Endodermal cell (in vitro differentiated cells): ENCODE data around the gene LYZ. TPM values are rescaled to one million over a fixed set of nuclear protein-coding genes. Genes with fewer than 3 reads are reported as not detected.

Source experiments
- DNase-seq: peaks from one replicate; pipeline ENCODE4 v3.0.0-alpha.2; 2017
- H3K27ac ChIP-seq: 2 replicates; pipeline ENCODE4 v1.5.1; 2013; ENCODE audit warnings: mild to moderate bottlenecking, low read depth, low read length, moderate library complexity
- H3K27me3 ChIP-seq: 2 replicates; pipeline ENCODE4 v1.6.1; 2013; ENCODE audit warnings: mild to moderate bottlenecking, low read length, moderate library complexity; ENCODE audit not compliant: insufficient read depth, control insufficient read depth, poor library complexity, severe bottlenecking
- H3K36me3 ChIP-seq: 2 replicates; pipeline ENCODE4 v1.7.0; 2013; ENCODE audit warnings: mild to moderate bottlenecking, low read length, moderate library complexity; ENCODE audit not compliant: control insufficient read depth, insufficient read depth
- H3K4me1 ChIP-seq: one replicate; pipeline ENCODE4 v1.7.0; 2013; ENCODE audit warnings: low read length; ENCODE audit not compliant: control insufficient read depth, insufficient read depth
- H3K4me3 ChIP-seq: 2 replicates; pipeline ENCODE4 v1.5.1; 2013; ENCODE audit warnings: mild to moderate bottlenecking, low read length, moderate library complexity
- H3K9ac ChIP-seq: 2 replicates; pipeline ENCODE4 v1.6.1; 2013; ENCODE audit warnings: mild to moderate bottlenecking, low read length, moderate library complexity; ENCODE audit not compliant: poor library complexity, severe bottlenecking; ENCODE audit errors: extremely low read depth
- H3K9me3 ChIP-seq: 2 replicates; pipeline ENCODE4 v1.6.1; 2013; ENCODE audit warnings: mild to moderate bottlenecking, low read length, moderate library complexity; ENCODE audit not compliant: control insufficient read depth
- H3K27ac Mint-ChIP-seq: 2 replicates; pipeline ENCODE4 v1.8.0; 2020; ENCODE audit warnings: mixed read lengths
- H3K27me3 Mint-ChIP-seq: 2 replicates; pipeline ENCODE4 v1.8.0; 2021; ENCODE audit warnings: mild to moderate bottlenecking, mixed read lengths; ENCODE audit not compliant: insufficient read depth
- H3K36me3 Mint-ChIP-seq: 2 replicates; pipeline ENCODE4 v1.8.0; 2020; ENCODE audit warnings: low read depth, mixed read lengths
- H3K4me1 Mint-ChIP-seq: 2 replicates; pipeline ENCODE4 v1.8.0; 2020; ENCODE audit warnings: mixed read lengths
- H3K4me3 Mint-ChIP-seq: 2 replicates; pipeline ENCODE4 v1.8.0; 2020; ENCODE audit warnings: mild to moderate bottlenecking, moderate library complexity, mixed read lengths
- H3K9me3 Mint-ChIP-seq: 2 replicates; pipeline ENCODE4 v1.8.0; 2020; ENCODE audit warnings: mild to moderate bottlenecking, mixed read lengths
- WGBS, 2 experiments: methylation state at CpG; one replicate each; pipeline versions ENCODE4 v1.1.5 to v1.1.7; 2013; ENCODE audit warnings: missing lambda C conversion rate in 2 of 2, mixed read lengths in 1 of 2; ENCODE audit not compliant: insufficient coverage in 1 of 2, insufficient read length in 1 of 2; 5-methylcytosine and 5-hydroxymethylcytosine counted together
- total RNA-seq, 2 donors: library from RNA; stranded (reverse); fragmentation: NEBNext Ultra II Directional in 1 of 2; extraction: Animal tissue kit (Norgen Biotek cat#: 25700) in 1 of 2; gene quantifications; 2 replicates in 1 of 2; 3 replicates in 1 of 2; pipeline ENCODE4 v1.2.1, GENCODE V29; 2021
- TF ChIP-seq, protein P1 (sequence below): fragments of 200-600 bp; sonication (generic); conservative IDR thresholded peaks from 2 replicates; pipeline ENCODE4 v1.5.0; 2021; ENCODE audit warnings: antibody characterized with exemption, mild to moderate bottlenecking

Gene LYZ
- total RNA-seq, 2 donors from 2014 or later = not detected

DNA sequence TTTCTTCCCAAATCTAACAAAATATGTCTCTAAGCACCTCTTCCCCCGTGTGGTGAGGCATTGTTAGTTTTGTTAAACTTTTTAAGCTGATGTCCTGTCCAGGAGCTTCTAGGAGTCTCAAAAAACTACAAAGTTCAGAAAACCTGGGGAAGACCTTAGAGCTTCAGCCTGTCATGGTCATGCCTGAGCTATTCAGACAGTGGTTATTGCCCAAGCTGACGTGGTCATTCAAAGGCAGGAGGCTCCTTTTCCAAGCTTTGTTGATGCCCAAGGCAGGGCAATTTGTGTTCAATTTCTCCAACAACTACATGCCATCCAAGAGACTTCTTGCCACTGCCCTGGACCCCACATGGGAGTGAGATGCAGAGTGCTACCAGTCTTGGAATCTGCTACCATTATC is 5.8 kb upstream of the LYZ start:
- H3K27me3 Mint-ChIP-seq = no peaks in the 10 kb centered on the region
- Histone ChIP-seq H3K27ac (no peak overlapping the region), H3K9ac (no peak overlapping the region), H3K27me3 (no peaks in the 10 kb centered on the region), H3K9me3 (no peaks in the 10 kb centered on the region), H3K4me1 (peaks cover 8% of the 10 kb centered on the region), H3K4me3 (no peak overlapping the region), H3K36me3 (no peaks in the 10 kb centered on the region)
- WGBS, 2 experiments = 93 to 100% methylated on average over 1 to 2 of the region's 2 CpGs
- H3K36me3 Mint-ChIP-seq = no peaks in the 10 kb centered on the region
- no peak for DNase-seq
- H3K27ac Mint-ChIP-seq = no peak overlapping the region
- peaks cover 42% of the 10 kb centered on the region for H3K4me1 Mint-ChIP-seq
- no peak overlapping the region for H3K4me3 Mint-ChIP-seq
- no peaks in the 10 kb centered on the region for H3K9me3 Mint-ChIP-seq
- TF ChIP-seq, protein P1, sequence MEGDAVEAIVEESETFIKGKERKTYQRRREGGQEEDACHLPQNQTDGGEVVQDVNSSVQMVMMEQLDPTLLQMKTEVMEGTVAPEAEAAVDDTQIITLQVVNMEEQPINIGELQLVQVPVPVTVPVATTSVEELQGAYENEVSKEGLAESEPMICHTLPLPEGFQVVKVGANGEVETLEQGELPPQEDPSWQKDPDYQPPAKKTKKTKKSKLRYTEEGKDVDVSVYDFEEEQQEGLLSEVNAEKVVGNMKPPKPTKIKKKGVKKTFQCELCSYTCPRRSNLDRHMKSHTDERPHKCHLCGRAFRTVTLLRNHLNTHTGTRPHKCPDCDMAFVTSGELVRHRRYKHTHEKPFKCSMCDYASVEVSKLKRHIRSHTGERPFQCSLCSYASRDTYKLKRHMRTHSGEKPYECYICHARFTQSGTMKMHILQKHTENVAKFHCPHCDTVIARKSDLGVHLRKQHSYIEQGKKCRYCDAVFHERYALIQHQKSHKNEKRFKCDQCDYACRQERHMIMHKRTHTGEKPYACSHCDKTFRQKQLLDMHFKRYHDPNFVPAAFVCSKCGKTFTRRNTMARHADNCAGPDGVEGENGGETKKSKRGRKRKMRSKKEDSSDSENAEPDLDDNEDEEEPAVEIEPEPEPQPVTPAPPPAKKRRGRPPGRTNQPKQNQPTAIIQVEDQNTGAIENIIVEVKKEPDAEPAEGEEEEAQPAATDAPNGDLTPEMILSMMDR = no peak

DNA sequence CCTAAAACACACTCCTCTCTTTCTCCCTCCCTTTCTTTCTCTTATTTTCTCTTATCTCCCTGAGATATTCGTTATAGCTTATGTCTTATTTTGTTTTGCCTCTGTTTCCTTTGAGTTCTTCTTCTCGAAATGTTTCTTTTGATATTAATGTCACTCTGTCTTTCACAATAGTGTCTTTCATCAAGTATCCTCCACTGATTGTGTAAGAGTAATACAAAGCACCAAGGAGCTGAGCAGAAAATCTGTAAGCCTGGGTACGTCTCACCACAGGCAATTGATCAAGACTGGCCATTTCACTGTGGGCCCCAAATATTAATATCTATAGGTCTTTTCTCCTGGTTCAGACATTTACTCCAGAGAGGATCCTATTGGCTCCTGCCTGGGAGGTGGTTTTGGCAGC is 4.8 kb upstream of the LYZ start:
- Histone ChIP-seq H3K4me1 (peaks cover 5% of the 10 kb centered on the region), H3K27ac (no peak overlapping the region), H3K9me3 (no peaks in the 10 kb centered on the region), H3K27me3 (no peaks in the 10 kb centered on the region), H3K9ac (no peak overlapping the region), H3K36me3 (no peaks in the 10 kb centered on the region), H3K4me3 (no peak overlapping the region)
- Mint-ChIP-seq H3K36me3 (no peaks in the 10 kb centered on the region), H3K4me1 (peaks cover 40% of the 10 kb centered on the region), H3K4me3 (no peak overlapping the region), H3K9me3 (no peaks in the 10 kb centered on the region), H3K27ac (no peak overlapping the region), H3K27me3 (no peaks in the 10 kb centered on the region)
- DNase-seq = no peak
- TF ChIP-seq, protein P1 = no peak
- 93 to 100% methylated on average over 1 to 3 of the region's 3 CpGs for WGBS, 2 experiments

DNA sequence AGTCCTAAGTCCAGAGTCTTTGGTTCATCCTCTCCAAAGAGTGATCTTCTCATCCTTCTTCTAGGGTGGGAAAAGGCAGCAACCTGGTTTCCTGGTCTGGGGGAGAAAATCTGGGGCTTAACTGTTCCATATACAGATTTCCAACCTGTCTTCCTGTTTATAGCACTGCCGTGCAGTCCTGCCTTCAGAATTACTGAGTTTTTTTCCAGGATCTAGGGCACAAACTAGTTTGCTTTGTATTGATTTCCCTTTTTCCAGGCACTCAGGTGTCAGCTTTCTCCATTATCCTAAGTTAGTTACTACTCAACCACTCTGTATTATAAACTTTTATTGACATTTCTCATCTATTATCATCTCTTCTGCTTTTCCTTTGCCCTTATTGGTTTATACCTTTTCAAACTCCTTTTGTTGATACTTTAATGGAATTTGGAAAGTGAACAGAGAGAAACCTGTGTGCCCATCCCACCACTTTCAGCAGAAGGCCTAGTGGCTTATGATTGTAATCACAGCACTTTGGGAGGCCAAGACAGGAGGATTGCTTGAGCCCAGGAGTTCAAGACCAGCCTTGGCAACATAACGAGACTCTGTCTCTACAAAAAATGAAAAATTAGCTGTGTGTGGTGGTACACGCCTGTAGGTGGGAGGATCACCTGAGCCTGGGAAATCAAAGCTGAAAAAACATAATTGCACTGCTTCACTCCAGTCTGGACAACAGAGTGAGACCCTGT is 4.1 kb upstream of the LYZ start:
- no peak overlapping the region for H3K27ac Mint-ChIP-seq

More for the DNA sequence above, 4.1 kb upstream of the LYZ start:
- Histone ChIP-seq H3K27me3 (no peaks in the 10 kb centered on the region), H3K9me3 (no peaks in the 10 kb centered on the region), H3K36me3 (no peaks in the 10 kb centered on the region), H3K4me1 (peaks cover 4% of the 10 kb centered on the region), H3K9ac (no peak overlapping the region), H3K4me3 (no peak overlapping the region), H3K27ac (no peak overlapping the region)
- Mint-ChIP-seq H3K4me1 (peaks cover 40% of the 10 kb centered on the region), H3K27me3 (no peaks in the 10 kb centered on the region), H3K36me3 (no peaks in the 10 kb centered on the region), H3K4me3 (no peak overlapping the region), H3K9me3 (no peaks in the 10 kb centered on the region)
- TF ChIP-seq, protein P1 = no peak
- DNase-seq = no peak
- 71 to 80% methylated on average over 3 of the region's 3 CpGs for WGBS, 2 experiments
